K562 (cell line): ENCODE measurements around the gene EPHB1. TPM values are rescaled to one million over a fixed set of nuclear protein-coding genes. Genes with fewer than 3 reads are reported as not detected.

Source experiments
- ATAC-seq: fragments of 200-7000 bp; cut with Tn5 transposase; 3 replicates; pipeline ENCODE4 v1.9.1; 2020; ENCODE audit warnings: moderate library complexity
- BruUV-seq: library from RNA; stranded (reverse); fragments of 400-500 nt; replicated peaks from 2 replicates; lab custom pipeline; 2021; lab: Mats Ljungman, UMichigan
- CTCF ChIA-PET: fragments of 300-600 bp; formaldehyde crosslinking; extraction: SDS; loops from one replicate; lab custom pipeline; 2021; ENCODE audit warnings: low intra/inter-chr PET ratio; lab: Yijun Ruan, JAX
- POLR2A ChIA-PET: fragments of 300-600, 350-650 bp; sonication (Branson Sonifier 250); formaldehyde crosslinking; extraction: SDS; loops from one replicate; lab custom pipeline; 2021; ENCODE audit warnings: antibody characterized with exemption, inconsistent platforms; lab: Yijun Ruan, JAX
- DNase-seq, 4 experiments: peaks; one replicate each; pipeline versions ENCODE4 v3.0.0 to v3.0.0-alpha.2; 2011 to 2018; ENCODE audit warnings: low spot score in 3 of 4, mixed read lengths in 3 of 4; ENCODE audit errors: extremely low read depth in 1 of 4
- FAIRE-seq: peaks from 2 replicates; lab custom pipeline; 2011; peaks lifted over from hg19 to GRCh38; lab: Jason Lieb, UNC
- H2AFZ ChIP-seq: 2 replicates; pipeline ENCODE4 v1.6.0; 2011; ENCODE audit warnings: low read depth, low read length, control low read depth, inconsistent platforms
- H3K27ac ChIP-seq: fragments of 200-600 bp; 3 replicates; pipeline ENCODE4 v1.8.0; 2011; ENCODE audit warnings: low read depth, mild to moderate bottlenecking, control low read depth, inconsistent platforms, low read length, moderate library complexity, mixed read lengths; ENCODE audit errors: extremely low read depth
- H3K27me3 ChIP-seq, 2 experiments: fragments of 300-600 bp in 1 of 2; 2 replicates in 1 of 2; 3 replicates in 1 of 2; pipeline versions ENCODE4 v1.6.0 to v1.8.0; 2011; ENCODE audit warnings: inconsistent platforms in 2 of 2, low read length in 2 of 2, mild to moderate bottlenecking in 1 of 2, mixed read lengths in 1 of 2, moderate library complexity in 1 of 2; ENCODE audit not compliant: control insufficient read depth in 2 of 2, insufficient read depth in 2 of 2
- H3K36me3 ChIP-seq: fragments of 300-600 bp; 3 replicates; pipeline ENCODE4 v1.8.0; 2011; ENCODE audit warnings: mild to moderate bottlenecking, low read length, inconsistent platforms; ENCODE audit not compliant: control insufficient read depth, insufficient read depth
- H3K4me1 ChIP-seq, 2 experiments: fragments of 200-600 bp in 1 of 2; replicated peaks in 1 of 2; 2 replicates in 1 of 2; 3 replicates in 1 of 2; pipeline versions ENCODE4 v1.5.1 to v1.8.0; 2011; ENCODE audit warnings: inconsistent platforms in 2 of 2, low read length in 2 of 2, mild to moderate bottlenecking in 1 of 2, mixed read lengths in 1 of 2, moderate library complexity in 1 of 2; ENCODE audit not compliant: control insufficient read depth in 2 of 2, insufficient read depth in 2 of 2
- H3K4me2 ChIP-seq: 2 replicates; pipeline ENCODE4 v1.6.1; 2011; ENCODE audit warnings: low read length, control low read depth, inconsistent platforms, mixed read lengths; ENCODE audit not compliant: insufficient read depth
- H3K4me3 ChIP-seq: fragments of 200-600 bp; sonication (generic), shearing (Covaris generic); 2 replicates; pipeline ENCODE4 v1.5.1; 2016; ENCODE audit warnings: control low read depth, inconsistent platforms
- H3K79me2 ChIP-seq: fragments of 200-600 bp; 3 replicates; pipeline ENCODE4 v1.8.0; 2011; ENCODE audit warnings: low read length, inconsistent platforms; ENCODE audit not compliant: control insufficient read depth, insufficient read depth
- H3K9ac ChIP-seq, 2 experiments: 2 replicates each; pipeline versions ENCODE4 v1.6.0 to v1.6.1; 2011; ENCODE audit warnings: low read depth in 2 of 2, low read length in 2 of 2, control low read depth in 1 of 2, inconsistent platforms in 1 of 2, mild to moderate bottlenecking in 1 of 2, mixed read lengths in 1 of 2; ENCODE audit not compliant: insufficient read depth in 1 of 2
- H3K9me1 ChIP-seq: one replicate; pipeline ENCODE4 v1.6.0; 2011; ENCODE audit warnings: inconsistent platforms, mild to moderate bottlenecking, low read length, moderate library complexity; ENCODE audit not compliant: control insufficient read depth, insufficient read depth
- H3K9me3 ChIP-seq: replicated peaks from 2 replicates; pipeline ENCODE4 v1.5.1; 2011; ENCODE audit warnings: low read depth, low read length, inconsistent platforms; ENCODE audit not compliant: control insufficient read depth, insufficient read depth
- H4K20me1 ChIP-seq: replicated peaks from 2 replicates; pipeline ENCODE4 v1.6.1; 2011; ENCODE audit warnings: low read length, inconsistent platforms, mixed read lengths; ENCODE audit not compliant: control insufficient read depth, insufficient read depth
- CHD1 ChIP-seq: fragments of 200-600 bp; sonication (generic); IDR thresholded peaks from one replicate; pipeline ENCODE4 v1.6.1; 2012; ENCODE audit warnings: mild to moderate bottlenecking, moderate library complexity, low read length, inconsistent platforms
- CHD2 ChIP-seq: IDR thresholded peaks from 2 replicates; pipeline ENCODE4 v1.6.1; 2011; ENCODE audit warnings: low read depth, low read length
- EP300 ChIP-seq: IDR thresholded peaks from 2 replicates; pipeline ENCODE4 v1.6.1; 2012; ENCODE audit warnings: low read length, improper control_type of control experiment
- EZH2 ChIP-seq: IDR thresholded peaks from 2 replicates; pipeline ENCODE4 v1.6.1; 2012; ENCODE audit warnings: low read depth, mild to moderate bottlenecking, inconsistent platforms, low read length, borderline replicate concordance
- FOXA3 ChIP-seq, 2 experiments: fragments of 450-650 bp in 1 of 2; sonication (generic) in 1 of 2; formaldehyde crosslinking; IDR thresholded peaks in 1 of 2; conservative IDR thresholded peaks in 1 of 2; 2 replicates each; pipeline versions ENCODE4 v1.4.0 to v1.8.0; 2020 to 2022; ENCODE audit warnings: mild to moderate bottlenecking in 2 of 2, missing genetic modification reagents in 1 of 2
- HCFC1 ChIP-seq: IDR thresholded peaks from 2 replicates; pipeline ENCODE4 v1.6.1; 2012; ENCODE audit warnings: low read depth, low read length, improper control_type of control experiment
- HNRNPK ChIP-seq: fragments of 200-400 bp; formaldehyde crosslinking; IDR thresholded peaks from one replicate; pipeline ENCODE4 v1.6.1; 2018; ENCODE audit warnings: mild to moderate bottlenecking, low read depth, low read length; ENCODE audit not compliant: poor library complexity, severe bottlenecking
- HSF4 ChIP-seq: fragments of 250-450 bp; sonication (Bioruptor Pico); IDR thresholded peaks from 2 replicates; pipeline ENCODE4 v2.1.2; 2022; ENCODE audit warnings: mild to moderate bottlenecking, moderate library complexity, borderline replicate concordance
- MAFG ChIP-seq: fragments of 450-650 bp; conservative IDR thresholded peaks from 2 replicates; pipeline ENCODE4 v1.6.1; 2016; ENCODE audit warnings: missing genetic modification characterization, missing compliant biosample characterization
- NR2F6 ChIP-seq: fragments of 450-650 bp; formaldehyde crosslinking; IDR thresholded peaks from 2 replicates; pipeline ENCODE4 v1.4.0; 2020; ENCODE audit warnings: mild to moderate bottlenecking
- SMARCA4 ChIP-seq: fragments of 450-650 bp; IDR thresholded peaks from 2 replicates; pipeline ENCODE4 v1.6.1; 2016
- ZBTB2 ChIP-seq: fragments of 450-650 bp; IDR thresholded peaks from 2 replicates; pipeline ENCODE4 v1.6.1; 2016; ENCODE audit warnings: antibody characterized with exemption
- ZNF23 ChIP-seq: fragments of 250-450 bp; sonication (Bioruptor Pico); IDR thresholded peaks from 2 replicates; pipeline ENCODE4 v1.4.0; 2020; ENCODE audit warnings: mild to moderate bottlenecking
- ZNF655 ChIP-seq: fragments of 250-450 bp; sonication (Bioruptor Pico); IDR thresholded peaks from 2 replicates; pipeline ENCODE4 v1.5.0; 2021
- WGBS: fragments of 100-300 bp; shearing (Covaris generic); methylation state at CpG from one replicate; pipeline ENCODE4 v1.1.6; 2016; ENCODE audit warnings: low coverage, mixed read lengths; ENCODE audit not compliant: insufficient coverage; ENCODE audit errors: missing lambda C conversion rate; 5-methylcytosine and 5-hydroxymethylcytosine counted together
- in situ Hi-C: fragments of 300-500 bp; cut with MboI; formaldehyde crosslinking; loops from 4 replicates; pipeline ENCODE4 v1.15.0; 2018; ENCODE audit warnings: inconsistent platforms, mixed read lengths
- intact Hi-C: fragments of 100-400 bp; cut with micrococcal nuclease; formaldehyde crosslinking; loops from 2 replicates; pipeline ENCODE4 v1.14.2; 2022
- polyA plus RNA-seq, 8 experiments: library from polyadenylated mRNA; depleted of rRNA in 4 of 8; stranded (reverse) in 5 of 8; unstranded in 3 of 8; fragments of >200 nt; fragmentation: Nextera tagmentation in 2 of 8; fragmentation: Illumina TruSeq in 1 of 8; extraction: Ambion mirVana in 2 of 8; extraction: Trizol in 1 of 8; gene quantifications; 2 replicates each; pipeline versions ENCODE4 v1.2.1 to v1.2.3, GENCODE V29; 2011 to 2014; ENCODE audit warnings: inconsistent platforms in 1 of 8, missing spikeins in 1 of 8
- total RNA-seq, 7 experiments: library from RNA; depleted of rRNA in 6 of 7; stranded (reverse); fragments of >200 nt in 6 of 7; fragmentation: Illumina TruSeq in 2 of 7; extraction: Trizol in 2 of 7; gene quantifications; 2 replicates each; pipeline versions ENCODE4 v1.2.1 to v1.2.3, GENCODE V29; 2011 to 2021; ENCODE audit warnings: low replicate concordance in 1 of 7
- TF ChIP-seq, protein P1 (sequence below): fragments of 250-450 bp; sonication (Bioruptor Pico); IDR thresholded peaks from 2 replicates; pipeline ENCODE4 v1.8.0; 2022; ENCODE audit warnings: inconsistent platforms
- TF ChIP-seq, protein P2 (sequence below): fragments of 250-450 bp; sonication (Bioruptor Pico); IDR thresholded peaks from 2 replicates; pipeline ENCODE4 v1.4.0; 2020; ENCODE audit warnings: borderline replicate concordance

EPHB1 gene
- total and polyA plus RNA-seq, 9 of the 15 experiments (the other 6 are each of a cell fraction or from before 2014, with no cell fraction given): 0.29 TPM; not detected in 8

- TF ChIP-seq EZH2: no peak
Measured at GRCh38 chr3:134892761-134893160, 97.7 kb downstream of the EPHB1 start (continued).

- no peak overlapping the region for H2AFZ ChIP-seq
- no peak overlapping the region for H3K27ac ChIP-seq
- H3K4me3 ChIP-seq: no peak overlapping the region
- no peaks in the 10 kb centered on the region for H3K4me1 ChIP-seq
- no peaks in the 10 kb centered on the region; a peak in 1 of 5 replicates for H3K27me3 ChIP-seq
- no peaks in the 10 kb centered on the region for H3K79me2 ChIP-seq
- intact Hi-C loops: no loop called here
- no TSS peak for BruUV-seq
- POLR2A ChIA-PET: no interaction called here
- no peak for DNase-seq
- no peaks in the 10 kb centered on the region for H3K36me3 ChIP-seq
- 0% methylated on average over 4 of the region's 4 CpGs for WGBS
- H3K4me2 ChIP-seq: no peak overlapping the region
- H4K20me1 ChIP-seq: no peaks in the 10 kb centered on the region; the same call in 1 of the 2 replicates
- no peak overlapping the region for H3K9ac ChIP-seq
- in situ Hi-C loops: no loop called here
- no peaks in the 10 kb centered on the region for H3K9me3 ChIP-seq
- ATAC-seq: no peak
- no peak for FAIRE-seq
- CTCF ChIA-PET: no interaction called here
- H3K9me1 ChIP-seq: no peaks in the 10 kb centered on the region
- no peak for TF ChIP-seq ZNF23 (CRISPR knock-in tag)
- no peak for TF ChIP-seq HNRNPK
- TF ChIP-seq SMARCA4: no peak
- TF ChIP-seq CHD1: no peak
- TF ChIP-seq FOXA3 (CRISPR knock-in tag; conservative IDR thresholded peaks at IDR 0.05 in 1 of 2, IDR thresholded peaks at IDR 0.05 in 1 of 2): no peak
- no peak for TF ChIP-seq HCFC1
- no peak for TF ChIP-seq HSF4 (CRISPR knock-in tag)
- no peak for TF ChIP-seq CHD2
- TF ChIP-seq, protein P1, sequence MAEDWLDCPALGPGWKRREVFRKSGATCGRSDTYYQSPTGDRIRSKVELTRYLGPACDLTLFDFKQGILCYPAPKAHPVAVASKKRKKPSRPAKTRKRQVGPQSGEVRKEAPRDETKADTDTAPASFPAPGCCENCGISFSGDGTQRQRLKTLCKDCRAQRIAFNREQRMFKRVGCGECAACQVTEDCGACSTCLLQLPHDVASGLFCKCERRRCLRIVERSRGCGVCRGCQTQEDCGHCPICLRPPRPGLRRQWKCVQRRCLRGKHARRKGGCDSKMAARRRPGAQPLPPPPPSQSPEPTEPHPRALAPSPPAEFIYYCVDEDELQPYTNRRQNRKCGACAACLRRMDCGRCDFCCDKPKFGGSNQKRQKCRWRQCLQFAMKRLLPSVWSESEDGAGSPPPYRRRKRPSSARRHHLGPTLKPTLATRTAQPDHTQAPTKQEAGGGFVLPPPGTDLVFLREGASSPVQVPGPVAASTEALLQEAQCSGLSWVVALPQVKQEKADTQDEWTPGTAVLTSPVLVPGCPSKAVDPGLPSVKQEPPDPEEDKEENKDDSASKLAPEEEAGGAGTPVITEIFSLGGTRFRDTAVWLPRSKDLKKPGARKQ (CRISPR knock-in tag): no peak
- no peak for TF ChIP-seq MAFG (tag)
- TF ChIP-seq ZBTB2: no peak
- no peak for TF ChIP-seq EP300
- no peak for TF ChIP-seq NR2F6
- TF ChIP-seq, protein P2, sequence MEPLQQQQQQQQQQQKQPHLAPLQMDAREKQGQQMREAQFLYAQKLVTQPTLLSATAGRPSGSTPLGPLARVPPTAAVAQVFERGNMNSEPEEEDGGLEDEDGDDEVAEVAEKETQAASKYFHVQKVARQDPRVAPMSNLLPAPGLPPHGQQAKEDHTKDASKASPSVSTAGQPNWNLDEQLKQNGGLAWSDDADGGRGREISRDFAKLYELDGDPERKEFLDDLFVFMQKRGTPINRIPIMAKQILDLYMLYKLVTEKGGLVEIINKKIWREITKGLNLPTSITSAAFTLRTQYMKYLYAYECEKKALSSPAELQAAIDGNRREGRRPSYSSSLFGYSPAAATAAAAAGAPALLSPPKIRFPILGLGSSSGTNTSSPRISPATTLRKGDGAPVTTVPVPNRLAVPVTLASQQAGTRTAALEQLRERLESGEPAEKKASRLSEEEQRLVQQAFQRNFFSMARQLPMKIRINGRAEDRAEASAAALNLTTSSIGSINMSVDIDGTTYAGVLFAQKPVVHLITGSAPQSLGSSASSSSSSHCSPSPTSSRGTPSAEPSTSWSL (CRISPR knock-in tag): no peak
- TF ChIP-seq ZNF655 (CRISPR knock-in tag): no peak
Measured at GRCh38 chr3:134894533-134894932, 99.5 kb downstream of the EPHB1 start.
